IPS-11a (cell line): ENCODE measurements around the gene TMEM106A.
"Not testable (repeated sequence)": the region's sequence is repeated elsewhere in the genome, so short reads cannot be mapped to it uniquely, and the experiment has no call there.

Source experiments
- H3K4me3 ChIP-seq: one replicate; pipeline ENCODE4 v1.5.1; 2013; ENCODE audit warnings: low read depth, low read length, control low read depth

The TMEM106A gene

GRCh38 chr17:43211480-43212402 is at the start of gene TMEM106A:
TMEM106A (plus strand) TSS chr17:43211875; CDS start chr17:43213042, 1,167 bp downstream.
- peak within 1 kb of the TSS; percentile 64 for H3K4me3 ChIP-seq

- H3K4me3 ChIP-seq = not testable (repeated sequence)
Observed at GRCh38 chr17:43165971-43166370, 45.7 kb upstream of the TMEM106A start.

GRCh38 chr17:43169561-43170139 is 42.0 kb upstream of the TMEM106A start:
- H3K4me3 ChIP-seq = peak overlapping the region; percentile 92

- peak overlapping the region; percentile 92 for H3K4me3 ChIP-seq
Observed at GRCh38 chr17:43170140-43170765, 41.4 kb upstream of the TMEM106A start.

- peak within 1 kb of the TSS; percentile 92 for H3K4me3 ChIP-seq
Observed at GRCh38 chr17:43170766-43171585, 40.7 kb upstream of the TMEM106A start, which contains the start of gene NBR1. NBR1 (plus strand) TSS chr17:43171214; CDS start chr17:43175800, 4,586 bp downstream.

GRCh38 chr17:43171586-43172487 is 39.8 kb upstream of the TMEM106A start:
- H3K4me3 ChIP-seq = peak overlapping the region; percentile 92

GRCh38 chr17:43175213-43176118 is 36.2 kb upstream of the TMEM106A start:
- no peak overlapping the region for H3K4me3 ChIP-seq

GRCh38 chr17:43176119-43176570 is 35.5 kb upstream of the TMEM106A start:
- H3K4me3 ChIP-seq = no peak overlapping the region

GRCh38 chr17:43183921-43184320 is 27.8 kb upstream of the TMEM106A start:
- no peak overlapping the region for H3K4me3 ChIP-seq

- H3K4me3 ChIP-seq = not testable (repeated sequence)
Observed at GRCh38 chr17:43186656-43187055, 25.0 kb upstream of the TMEM106A start.

- no peak overlapping the region for H3K4me3 ChIP-seq
Observed at GRCh38 chr17:43193251-43193650, 18.4 kb upstream of the TMEM106A start.

- H3K4me3 ChIP-seq = no peak overlapping the region
Observed at GRCh38 chr17:43199633-43200032, 12.0 kb upstream of the TMEM106A start.

GRCh38 chr17:43200127-43200526 is 11.5 kb upstream of the TMEM106A start:
- no peak overlapping the region for H3K4me3 ChIP-seq

GRCh38 chr17:43203013-43203412 is 8.7 kb upstream of the TMEM106A start:
- H3K4me3 ChIP-seq = not testable (repeated sequence)

GRCh38 chr17:43210576-43210975 is 1.1 kb upstream of the TMEM106A start:
- no peak overlapping the region for H3K4me3 ChIP-seq

GRCh38 chr17:43211123-43211479 is 574 bp upstream of the TMEM106A start:
- peak overlapping the region; percentile 40 for H3K4me3 ChIP-seq

GRCh38 chr17:43212641-43213490 is 1.2 kb downstream of the TMEM106A start:
- peak overlapping the region; percentile 64 for H3K4me3 ChIP-seq

GRCh38 chr17:43213545-43213944 is 1.9 kb downstream of the TMEM106A start:
- no peak overlapping the region for H3K4me3 ChIP-seq
